Endothelial cell (in vitro differentiated cells): ENCODE results near the gene ZFAND3. TPM values are rescaled to one million over a fixed set of nuclear protein-coding genes. Genes with fewer than 3 reads are reported as not detected.

Experiments used
- DNase-seq: peaks from one replicate; pipeline ENCODE4 v3.0.0; 2021; ENCODE audit warnings: low spot score
- H3K27ac Mint-ChIP-seq: one replicate; pipeline ENCODE4 v1.8.0; 2021; ENCODE audit warnings: mixed read lengths, inconsistent platforms; ENCODE audit not compliant: unreplicated experiment
- H3K27me3 Mint-ChIP-seq: one replicate; pipeline ENCODE4 v1.8.0; 2021; ENCODE audit warnings: mild to moderate bottlenecking, moderate library complexity, mixed read lengths, inconsistent platforms; ENCODE audit not compliant: unreplicated experiment
- H3K36me3 Mint-ChIP-seq: one replicate; pipeline ENCODE4 v1.8.0; 2021; ENCODE audit warnings: mild to moderate bottlenecking, low read depth, mixed read lengths, inconsistent platforms; ENCODE audit not compliant: unreplicated experiment
- H3K4me1 Mint-ChIP-seq: one replicate; pipeline ENCODE4 v1.8.0; 2021; ENCODE audit warnings: mild to moderate bottlenecking, mixed read lengths, inconsistent platforms; ENCODE audit not compliant: unreplicated experiment
- H3K4me3 Mint-ChIP-seq: one replicate; pipeline ENCODE4 v1.8.0; 2021; ENCODE audit warnings: mild to moderate bottlenecking, mixed read lengths, inconsistent platforms; ENCODE audit not compliant: unreplicated experiment
- H3K9me3 Mint-ChIP-seq: one replicate; pipeline ENCODE4 v1.8.0; 2021; ENCODE audit warnings: mixed read lengths, inconsistent platforms; ENCODE audit not compliant: unreplicated experiment
- total RNA-seq: library from RNA; stranded (reverse); fragmentation: NEBNext Ultra II Directional; extraction: Animal tissue kit (Norgen Biotek cat#: 25700); gene quantifications from one replicate; pipeline ENCODE4 v1.2.1, GENCODE V29; 2021; ENCODE audit not compliant: unreplicated experiment
- TF ChIP-seq, protein P1 (sequence below): fragments of 200-600 bp; sonication (generic); IDR thresholded peaks from one replicate; pipeline ENCODE4 v1.5.0; 2021; ENCODE audit warnings: antibody characterized with exemption; ENCODE audit not compliant: unreplicated experiment

Gene ZFAND3
- total RNA-seq, 1 donor from 2014 or later = 96.3 TPM

DNA sequence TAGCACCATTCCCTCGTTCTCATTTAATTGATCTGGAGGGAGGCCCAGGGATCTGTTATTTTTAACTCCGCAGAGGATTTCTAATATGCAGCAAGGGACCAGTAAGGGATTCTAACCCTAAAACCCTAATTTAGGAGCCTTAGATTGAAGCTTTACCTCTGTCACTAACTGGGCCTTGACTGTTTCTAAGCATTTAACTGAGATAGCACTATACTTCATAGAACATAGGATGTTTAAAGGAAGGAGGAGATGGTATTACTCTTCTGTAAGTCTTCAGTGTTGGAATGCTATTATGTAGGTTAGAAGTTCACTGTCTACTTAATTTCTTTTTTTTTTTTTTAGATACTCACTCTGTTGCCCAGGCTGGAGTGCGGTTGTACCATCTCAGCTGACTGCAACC, 242.5 kb downstream of the ZFAND3 start:
- no peaks in the 10 kb centered on the region for H3K9me3 Mint-ChIP-seq
- DNase-seq = no peak
- TF ChIP-seq, protein P1, sequence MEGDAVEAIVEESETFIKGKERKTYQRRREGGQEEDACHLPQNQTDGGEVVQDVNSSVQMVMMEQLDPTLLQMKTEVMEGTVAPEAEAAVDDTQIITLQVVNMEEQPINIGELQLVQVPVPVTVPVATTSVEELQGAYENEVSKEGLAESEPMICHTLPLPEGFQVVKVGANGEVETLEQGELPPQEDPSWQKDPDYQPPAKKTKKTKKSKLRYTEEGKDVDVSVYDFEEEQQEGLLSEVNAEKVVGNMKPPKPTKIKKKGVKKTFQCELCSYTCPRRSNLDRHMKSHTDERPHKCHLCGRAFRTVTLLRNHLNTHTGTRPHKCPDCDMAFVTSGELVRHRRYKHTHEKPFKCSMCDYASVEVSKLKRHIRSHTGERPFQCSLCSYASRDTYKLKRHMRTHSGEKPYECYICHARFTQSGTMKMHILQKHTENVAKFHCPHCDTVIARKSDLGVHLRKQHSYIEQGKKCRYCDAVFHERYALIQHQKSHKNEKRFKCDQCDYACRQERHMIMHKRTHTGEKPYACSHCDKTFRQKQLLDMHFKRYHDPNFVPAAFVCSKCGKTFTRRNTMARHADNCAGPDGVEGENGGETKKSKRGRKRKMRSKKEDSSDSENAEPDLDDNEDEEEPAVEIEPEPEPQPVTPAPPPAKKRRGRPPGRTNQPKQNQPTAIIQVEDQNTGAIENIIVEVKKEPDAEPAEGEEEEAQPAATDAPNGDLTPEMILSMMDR = no peak
- H3K4me1 Mint-ChIP-seq = no peaks in the 10 kb centered on the region
- H3K4me3 Mint-ChIP-seq = no peak overlapping the region
- H3K27ac Mint-ChIP-seq = no peak overlapping the region
- H3K36me3 Mint-ChIP-seq = peaks cover 8% of the 10 kb centered on the region
- H3K27me3 Mint-ChIP-seq = peaks cover 3% of the 10 kb centered on the region

DNA sequence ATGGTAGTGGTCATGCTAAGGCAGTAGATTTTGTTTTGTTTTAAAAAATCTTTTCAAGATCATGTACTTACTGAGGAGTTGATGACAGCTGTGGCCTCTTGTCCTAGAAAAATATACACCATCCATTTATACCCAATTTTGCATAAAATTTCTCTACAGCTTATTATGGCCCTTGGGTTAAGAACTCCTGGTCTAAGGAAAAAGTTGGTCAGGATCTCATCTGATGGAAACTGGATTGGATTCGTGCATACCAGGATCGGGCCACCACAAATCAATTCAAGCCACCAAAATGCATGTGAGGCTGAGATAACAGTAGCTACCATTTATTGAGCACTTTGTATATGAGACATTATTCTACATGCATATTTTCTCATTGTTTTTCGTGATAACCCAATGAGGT, 244.4 kb downstream of the ZFAND3 start:
- TF ChIP-seq, protein P1 = no peak
- DNase-seq = no peak
- Mint-ChIP-seq H3K36me3 (peaks cover 8% of the 10 kb centered on the region), H3K9me3 (no peaks in the 10 kb centered on the region), H3K4me1 (no peaks in the 10 kb centered on the region), H3K27me3 (no peaks in the 10 kb centered on the region), H3K27ac (no peak overlapping the region), H3K4me3 (no peak overlapping the region)

DNA sequence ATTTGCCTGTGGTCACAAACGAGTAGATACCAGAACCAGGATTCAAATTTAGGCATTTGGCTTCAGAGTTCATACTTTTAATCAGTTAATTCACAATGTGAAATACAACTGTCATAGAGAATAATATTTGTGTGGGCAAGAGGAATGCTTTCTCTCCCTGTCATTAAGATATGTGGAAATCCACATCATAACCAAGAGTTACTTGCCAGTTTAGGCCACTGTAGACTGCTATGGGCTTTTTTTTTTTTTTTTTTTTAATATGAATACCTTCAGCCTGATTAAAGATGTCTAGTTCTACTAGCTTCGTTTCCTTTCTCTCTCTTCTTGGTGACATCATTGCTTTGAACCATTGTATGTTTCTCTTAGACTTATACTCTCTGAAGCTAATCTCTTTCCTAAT, 244.9 kb downstream of the ZFAND3 start:
- DNase-seq = no peak
- H3K9me3 Mint-ChIP-seq = no peaks in the 10 kb centered on the region
- H3K4me1 Mint-ChIP-seq = no peaks in the 10 kb centered on the region
- no peaks in the 10 kb centered on the region for H3K27me3 Mint-ChIP-seq
- TF ChIP-seq, protein P1 = no peak
- no peak overlapping the region for H3K4me3 Mint-ChIP-seq
- H3K36me3 Mint-ChIP-seq = peaks cover 8% of the 10 kb centered on the region
- H3K27ac Mint-ChIP-seq = no peak overlapping the region

DNA sequence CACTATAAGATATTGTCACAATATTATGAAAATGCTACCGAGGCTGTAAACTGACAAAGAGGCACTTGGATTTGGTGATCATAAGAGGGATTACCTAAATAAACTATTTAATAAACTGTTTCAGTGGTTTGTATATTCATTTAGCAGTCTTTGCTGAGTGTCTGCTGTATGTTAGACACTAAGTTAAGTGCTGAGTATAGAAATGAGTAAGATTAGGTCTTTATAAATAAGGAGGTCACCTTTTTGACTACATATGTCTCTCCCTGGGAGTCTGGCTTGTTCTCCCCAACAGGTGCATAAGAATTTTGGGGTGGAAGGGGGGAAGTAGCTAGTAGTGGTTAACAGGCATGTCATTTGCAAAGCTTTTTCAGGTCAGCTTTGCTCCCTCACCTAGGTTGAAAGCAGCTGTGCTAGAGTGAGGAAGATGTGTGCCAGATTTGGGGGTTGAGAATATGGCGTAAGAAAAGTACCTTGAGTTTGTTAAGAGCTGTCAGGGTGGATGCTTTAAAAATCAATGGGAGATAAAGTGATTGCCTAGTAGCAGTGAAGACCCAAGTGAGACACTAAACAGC, 246.3 kb downstream of the ZFAND3 start:
- Mint-ChIP-seq H3K27me3 (no peaks in the 10 kb centered on the region), H3K36me3 (peaks cover 8% of the 10 kb centered on the region), H3K9me3 (no peaks in the 10 kb centered on the region), H3K4me1 (no peaks in the 10 kb centered on the region), H3K4me3 (no peak overlapping the region), H3K27ac (no peak overlapping the region)
- DNase-seq = no peak
- TF ChIP-seq, protein P1 = no peak

DNA sequence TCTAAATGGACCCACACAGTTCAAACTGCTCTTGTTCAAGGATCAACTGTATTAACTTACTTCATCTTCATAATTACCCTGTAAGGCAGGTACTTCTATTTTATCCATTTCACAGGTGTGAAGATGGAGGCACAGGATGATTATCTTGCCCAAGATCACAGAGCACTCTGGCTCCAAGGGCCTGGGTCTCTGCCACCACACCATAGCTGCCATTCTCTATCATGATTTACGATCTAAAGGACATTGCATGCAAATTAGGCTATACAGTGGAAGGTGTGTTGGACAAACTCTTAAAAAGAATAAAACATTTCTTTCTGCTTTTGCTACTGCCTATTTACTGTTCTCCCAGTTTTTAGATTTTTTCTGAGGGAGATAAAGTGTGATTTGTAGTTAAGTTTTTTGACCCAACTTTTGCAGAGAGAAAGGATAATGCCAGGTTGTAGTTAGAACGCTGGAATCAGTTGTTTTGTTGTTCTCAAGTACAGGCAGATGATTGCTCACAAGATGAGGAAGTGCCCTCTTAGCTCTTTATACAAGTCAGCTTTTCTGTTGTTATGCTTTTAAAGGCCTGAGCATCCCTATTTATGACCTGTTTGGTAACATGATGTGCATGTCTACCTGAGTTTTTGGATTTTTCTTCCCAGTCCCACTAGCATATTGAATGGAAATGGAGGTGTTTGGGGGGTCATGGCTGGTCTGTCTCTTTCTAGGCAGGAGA, 247.9 kb downstream of the ZFAND3 start:
- no peaks in the 10 kb centered on the region for H3K4me1 Mint-ChIP-seq
- peaks cover 8% of the 10 kb centered on the region for H3K36me3 Mint-ChIP-seq
- no peak for DNase-seq
- H3K27ac Mint-ChIP-seq = no peak overlapping the region
- no peak overlapping the region for H3K4me3 Mint-ChIP-seq
- TF ChIP-seq, protein P1 = no peak
- H3K27me3 Mint-ChIP-seq = no peaks in the 10 kb centered on the region
- no peaks in the 10 kb centered on the region for H3K9me3 Mint-ChIP-seq
